Subcutaneous adipose tissue (tissue), 4 donors: ENCODE data around the gene RANBP1. TPM values are rescaled to one million over a fixed set of nuclear protein-coding genes. Genes with fewer than 3 reads are reported as not detected.

ENCODE experiments used
- total RNA-seq, 4 donors: library from RNA; depleted of rRNA; stranded (reverse); fragments of >200 nt; gene quantifications; one replicate each; pipeline ENCODE4 v1.1.0, GENCODE V29; 2016
- TF ChIP-seq, protein P1 (sequence below): fragments of 450-650 bp; IDR thresholded peaks from one replicate; pipeline ENCODE4 v1.5.1; 2016; ENCODE audit warnings: low read depth, mild to moderate bottlenecking, control low read depth, antibody characterized with exemption, moderate library complexity

Gene RANBP1
- total RNA-seq, 4 donors from 2014 or later: 75.1 to 156 (median 116) TPM

DNA sequence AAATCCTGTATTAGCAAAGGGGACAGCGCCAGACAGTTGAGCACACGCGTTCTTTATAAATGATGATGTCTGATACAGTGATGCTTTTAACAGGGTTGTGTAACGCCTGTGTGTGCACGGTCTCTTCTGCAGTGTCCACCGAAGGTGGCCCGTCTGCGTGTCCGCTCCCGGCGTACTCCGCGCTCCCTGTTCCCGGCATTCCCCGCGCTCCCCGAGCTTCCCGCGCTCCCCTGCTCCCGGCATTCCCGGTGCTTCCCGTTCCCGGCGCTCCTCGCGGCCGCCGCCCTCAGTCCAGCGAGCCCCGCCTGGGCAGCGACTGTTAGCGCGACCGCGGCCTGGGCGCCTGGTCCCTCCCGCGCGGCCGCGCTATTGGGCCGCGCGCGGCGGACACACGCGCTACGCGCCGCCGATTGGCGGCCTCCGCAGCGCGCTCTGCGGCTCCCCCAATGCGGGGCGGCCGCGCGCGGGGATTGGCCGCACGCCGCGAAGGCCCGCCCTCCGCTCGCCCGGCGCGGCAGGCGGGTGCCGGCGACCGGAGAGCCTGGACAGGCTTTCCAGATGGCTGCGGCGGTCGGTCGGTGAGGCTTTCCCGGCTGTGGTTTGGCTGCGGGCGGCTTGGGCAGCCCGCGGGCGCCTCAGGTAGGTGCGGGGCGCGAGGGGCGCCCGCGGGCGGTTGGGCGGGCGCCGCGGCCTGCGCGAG, 36.0 kb upstream of the RANBP1 start, which contains the start of gene DGCR8:
Gene DGCR8 (plus strand): TSS at position 497 of the 700 bp plus-strand sequence. CDS start 5,723 bp downstream, outside the sequence.
- TF ChIP-seq, protein P1, sequence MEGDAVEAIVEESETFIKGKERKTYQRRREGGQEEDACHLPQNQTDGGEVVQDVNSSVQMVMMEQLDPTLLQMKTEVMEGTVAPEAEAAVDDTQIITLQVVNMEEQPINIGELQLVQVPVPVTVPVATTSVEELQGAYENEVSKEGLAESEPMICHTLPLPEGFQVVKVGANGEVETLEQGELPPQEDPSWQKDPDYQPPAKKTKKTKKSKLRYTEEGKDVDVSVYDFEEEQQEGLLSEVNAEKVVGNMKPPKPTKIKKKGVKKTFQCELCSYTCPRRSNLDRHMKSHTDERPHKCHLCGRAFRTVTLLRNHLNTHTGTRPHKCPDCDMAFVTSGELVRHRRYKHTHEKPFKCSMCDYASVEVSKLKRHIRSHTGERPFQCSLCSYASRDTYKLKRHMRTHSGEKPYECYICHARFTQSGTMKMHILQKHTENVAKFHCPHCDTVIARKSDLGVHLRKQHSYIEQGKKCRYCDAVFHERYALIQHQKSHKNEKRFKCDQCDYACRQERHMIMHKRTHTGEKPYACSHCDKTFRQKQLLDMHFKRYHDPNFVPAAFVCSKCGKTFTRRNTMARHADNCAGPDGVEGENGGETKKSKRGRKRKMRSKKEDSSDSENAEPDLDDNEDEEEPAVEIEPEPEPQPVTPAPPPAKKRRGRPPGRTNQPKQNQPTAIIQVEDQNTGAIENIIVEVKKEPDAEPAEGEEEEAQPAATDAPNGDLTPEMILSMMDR: no peak

DNA sequence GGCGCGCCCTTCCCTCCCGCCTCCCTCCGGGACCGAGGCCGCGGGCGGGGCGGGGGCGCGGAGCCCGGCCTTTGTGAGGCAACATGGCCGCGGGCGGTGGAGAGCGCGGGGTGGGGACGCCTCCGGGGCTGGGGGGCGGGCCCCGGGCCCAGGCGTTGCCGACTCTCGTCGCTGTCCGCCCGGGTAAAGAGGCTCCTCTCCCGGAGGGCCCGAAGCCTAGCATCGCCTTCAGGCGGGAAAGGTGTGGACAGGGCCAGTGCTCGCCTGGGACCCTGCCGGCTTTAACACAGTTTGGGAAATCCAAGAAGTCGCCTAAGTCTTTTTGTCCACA, 35.5 kb upstream of the RANBP1 start:
- TF ChIP-seq, protein P1: no peak

DNA sequence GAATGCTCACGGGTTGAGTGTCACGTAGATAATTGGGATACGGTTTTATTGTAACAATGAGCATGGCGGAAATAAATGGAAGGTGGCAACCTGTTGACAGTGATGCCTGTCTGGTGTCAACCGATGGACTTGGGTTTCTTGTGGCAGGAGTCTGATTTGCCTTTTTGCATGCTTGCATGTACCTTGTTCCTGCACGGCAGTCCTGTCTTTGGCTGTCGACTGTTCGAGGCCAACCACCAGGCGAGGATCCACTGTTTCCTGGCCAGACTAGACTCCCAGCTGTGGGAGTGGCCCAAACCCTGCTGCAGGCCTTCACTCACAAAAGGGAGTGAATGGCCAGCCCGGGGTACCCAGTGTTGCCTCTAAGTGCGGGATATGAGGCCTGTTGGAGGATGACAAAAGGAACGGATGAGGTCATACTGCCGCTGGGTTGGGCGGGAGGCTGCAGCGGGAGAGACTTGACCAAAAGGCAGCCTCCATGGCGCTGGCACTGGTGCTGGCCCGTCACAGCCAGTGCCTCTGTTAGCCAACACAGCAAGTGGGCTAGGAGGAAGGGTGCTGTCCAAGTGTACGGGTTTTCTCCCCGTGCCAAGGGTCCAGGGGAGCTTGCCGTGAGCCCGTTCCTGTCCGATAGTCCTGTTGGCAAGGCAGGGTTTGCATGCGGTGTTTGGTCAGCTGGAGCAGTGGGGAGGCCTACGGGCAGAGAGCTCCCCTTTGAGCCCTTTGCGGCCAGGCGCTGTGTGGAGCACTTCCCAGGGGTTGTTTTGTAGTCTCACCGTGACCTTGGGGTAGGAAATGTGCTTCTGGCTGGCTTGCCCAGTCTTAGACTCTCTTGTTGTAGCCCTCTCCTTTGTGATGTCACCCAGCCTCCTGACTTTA, 34.9 kb upstream of the RANBP1 start:
- TF ChIP-seq, protein P1: no peak

DNA sequence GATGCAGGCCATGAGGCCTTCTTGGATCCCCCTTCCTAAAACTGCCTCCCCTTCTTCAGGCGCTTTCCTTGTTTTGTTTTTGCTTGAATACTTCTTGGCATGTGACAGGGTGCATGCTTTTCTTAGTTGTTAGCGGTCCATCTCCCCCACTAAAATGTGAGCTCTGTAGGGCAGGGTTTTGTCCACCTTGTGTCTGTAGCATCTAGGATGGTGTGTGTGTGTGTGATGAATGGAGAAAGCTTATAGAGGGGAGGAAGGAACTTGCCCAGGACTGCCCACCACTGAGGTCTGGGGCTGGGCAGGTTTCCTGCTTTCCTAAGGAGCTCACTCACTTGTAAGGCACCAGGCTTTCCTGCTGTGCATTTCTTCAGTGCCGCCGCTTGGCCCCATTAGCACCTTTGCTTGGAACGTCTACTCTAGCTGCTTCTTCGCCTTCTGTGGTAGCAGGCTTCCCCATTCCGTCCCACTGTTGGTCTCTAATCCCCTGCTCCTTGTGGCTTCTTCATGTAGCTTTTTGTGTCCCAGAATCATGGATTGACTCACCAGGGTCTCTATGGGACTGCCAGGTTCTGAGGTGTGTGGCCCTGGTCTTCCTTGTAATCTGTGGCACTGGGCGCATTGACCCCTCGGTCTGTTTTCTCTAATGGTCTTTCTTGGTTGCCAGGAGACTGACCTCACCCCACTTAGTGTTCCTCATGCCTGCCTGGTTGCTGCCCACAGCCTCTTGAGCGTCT, 32.6 kb upstream of the RANBP1 start:
- TF ChIP-seq, protein P1: no peak

DNA sequence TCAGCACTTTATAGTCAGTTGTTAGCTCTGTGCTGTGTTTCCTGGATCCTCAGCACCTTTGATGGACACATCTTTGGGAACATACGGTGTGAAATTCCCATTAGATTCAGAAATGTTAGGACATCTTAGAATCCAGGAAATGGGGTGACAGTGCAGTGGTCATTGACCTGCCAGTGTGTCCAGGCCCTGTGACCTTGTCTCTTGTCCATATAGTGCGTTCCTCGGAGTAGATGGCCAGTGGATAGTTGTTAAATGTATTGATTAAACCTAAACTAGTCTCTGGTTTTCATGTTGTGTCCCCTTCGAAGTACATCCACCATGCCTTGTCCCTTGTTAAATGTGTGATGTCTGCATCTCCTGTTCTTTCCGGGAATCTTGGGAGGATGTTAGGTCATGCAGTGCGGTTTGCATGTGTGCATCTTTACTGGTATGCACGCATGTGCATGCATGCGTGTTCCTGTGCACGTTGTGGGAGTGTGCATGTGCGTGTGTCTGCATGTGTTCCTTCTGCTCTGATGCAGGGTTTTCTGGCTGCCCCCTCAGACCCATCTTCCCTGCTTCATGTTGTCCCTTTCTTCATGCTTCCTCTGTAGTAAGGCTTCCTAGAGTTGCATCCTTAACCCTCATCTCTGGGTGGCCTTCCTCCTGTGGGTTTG, 31.9 kb upstream of the RANBP1 start:
- TF ChIP-seq, protein P1: no peak

DNA sequence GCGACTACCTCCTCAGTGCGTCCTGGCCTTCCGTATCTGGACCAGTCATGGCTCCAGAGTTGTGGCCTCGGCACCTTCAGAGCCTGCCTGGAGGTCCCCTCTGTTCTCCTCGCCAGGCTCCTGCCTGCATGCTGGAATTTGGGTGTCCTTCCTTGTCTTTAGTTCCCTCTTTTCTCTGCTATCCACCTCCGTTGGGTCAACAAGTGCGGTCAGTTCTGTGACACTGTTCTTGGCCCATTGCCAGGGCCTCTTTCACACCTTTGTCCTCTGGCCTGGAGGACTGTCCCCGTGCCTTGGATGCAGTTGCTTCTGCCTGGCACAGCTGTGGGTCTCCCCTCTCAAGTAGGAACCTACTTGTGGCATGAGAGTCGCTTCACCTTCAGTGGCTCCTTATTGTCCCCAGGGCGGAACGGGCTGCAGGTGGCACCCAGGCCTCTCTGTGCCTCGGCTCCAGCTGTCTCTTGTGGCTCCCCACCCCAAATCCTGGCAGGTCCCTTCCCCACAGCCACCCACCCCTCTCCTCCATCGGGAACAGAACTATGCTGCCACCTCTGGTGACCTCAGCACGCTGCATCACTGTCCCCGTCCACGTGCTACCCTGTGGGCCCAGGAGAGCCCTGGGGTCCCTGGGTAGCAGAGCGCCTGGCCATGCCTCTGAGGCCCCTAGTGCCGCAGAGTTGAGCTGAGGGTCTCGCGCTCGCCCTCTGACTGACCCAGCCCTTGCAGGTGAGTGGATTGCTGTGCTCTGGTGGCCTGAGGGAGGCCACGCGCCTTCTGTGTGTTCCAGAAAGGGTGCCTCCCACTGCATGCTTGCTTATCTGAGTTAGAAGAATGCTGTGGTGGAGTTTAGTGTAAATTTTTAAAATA, 31.1 kb upstream of the RANBP1 start:
- TF ChIP-seq, protein P1: no peak
